Measurements from ENCODE around the gene CCDC71.
A peak's percentile ranks its signal among the peaks of the same experiment; 100 is the strongest.

CCDC71 gene

GRCh38 chr3:49124991-49125670 is 41.0 kb downstream of the CCDC71 start:
- no peak for DNase-seq

GRCh38 chr3:49124203-49124602 is 41.9 kb downstream of the CCDC71 start:
- no peak for DNase-seq

- DNase-seq: no peak
Measured at GRCh38 chr3:49123687-49124086, 42.4 kb downstream of the CCDC71 start.

- no peak for DNase-seq
Measured at GRCh38 chr3:49122886-49123545, 43.1 kb downstream of the CCDC71 start.

GRCh38 chr3:49122451-49122850 is 43.7 kb downstream of the CCDC71 start:
- DNase-seq: no peak

GRCh38 chr3:49122022-49122421 is 44.1 kb downstream of the CCDC71 start:
- DNase-seq: no peak

- peak; percentile 2 for DNase-seq
Measured at GRCh38 chr3:49121132-49121736, 44.9 kb downstream of the CCDC71 start.

- DNase-seq: peak; percentile 92
Measured at GRCh38 chr3:49120438-49121131, 45.5 kb downstream of the CCDC71 start, which contains the start of gene USP19. Gene USP19 (minus strand): TSS chr3:49120823. CDS start chr3:49119145, 1,678 bp downstream.

- DNase-seq: no peak
Measured at GRCh38 chr3:49120096-49120437, 46.1 kb downstream of the CCDC71 start.

GRCh38 chr3:49119439-49119838 is 46.7 kb downstream of the CCDC71 start:
- no peak for DNase-seq

GRCh38 chr3:49119036-49119435 is 47.1 kb downstream of the CCDC71 start:
- DNase-seq: no peak

All from activated effector memory CD4-positive, alpha-beta T cell treated with Interleukin-2 at 50 U/mL for 16 hours (primary cell).